ENCODE measurements around the gene GPBP1L1.
A peak's percentile ranks its signal among the peaks of the same experiment; 100 is the strongest.

Gene GPBP1L1

GRCh38 chr1:45585496-45586075 lies 100.7 kb downstream of the GPBP1L1 start:
- no peak for DNase-seq

GRCh38 chr1:45585110-45585426 lies 101.3 kb downstream of the GPBP1L1 start:
- no peak for DNase-seq

GRCh38 chr1:45584351-45585109 lies 101.8 kb downstream of the GPBP1L1 start:
- DNase-seq = peak; percentile 97

- peak; percentile 88 for DNase-seq
Measured at GRCh38 chr1:45583666-45584350, 102.5 kb downstream of the GPBP1L1 start, which contains the start of gene NASP. Gene NASP, plus strand, starts transcription at chr1:45584041. Its CDS starts 106 bp downstream, at chr1:45584147.

- peak; percentile 99 for DNase-seq
Measured at GRCh38 chr1:45583264-45583665, 103.1 kb downstream of the GPBP1L1 start.
